GM23338 (cell line): ENCODE data around the gene CLCN1.

Source experiments
- CTCF ChIP-seq, 2 experiments: fragments of 200-600 bp in 1 of 2; sonication (generic) in 1 of 2; conservative IDR thresholded peaks; 2 replicates each; pipeline versions ENCODE4 v1.5.1 to v1.6.1; 2016 to 2017; ENCODE audit warnings: antibody characterized with exemption in 2 of 2, low read depth in 2 of 2, mild to moderate bottlenecking in 2 of 2, moderate library complexity in 1 of 2
- NANOG ChIP-seq: IDR thresholded peaks from 2 replicates; pipeline ENCODE4 v1.6.1; 2016; ENCODE audit warnings: antibody characterized with exemption, borderline replicate concordance
- POLR2AphosphoS5 ChIP-seq: IDR thresholded peaks from 2 replicates; pipeline ENCODE4 v1.6.1; 2016; ENCODE audit warnings: antibody characterized with exemption, low read depth

GRCh38 chr7:143287339-143287934 is 28.5 kb upstream of the CLCN1 start:
- TF ChIP-seq POLR2AphosphoS5 = no peak
- TF ChIP-seq CTCF (conservative IDR thresholded peaks at IDR 0.05; ENCODE audit: low read depth in 2 of 2) = no peak
- TF ChIP-seq NANOG = no peak
